Panc1 (cell line): ENCODE data around the gene EPN2. TPM values are rescaled to one million over a fixed set of nuclear protein-coding genes. Genes with fewer than 3 reads are reported as not detected.

Source experiments
- ATAC-seq: fragments of 200-7000 bp; cut with Tn5 transposase; 2 replicates; pipeline ENCODE4 v1.9.1; 2020; ENCODE audit warnings: mild to moderate bottlenecking, moderate library complexity
- BruUV-seq: library from RNA; stranded (reverse); fragments of 400-500 nt; replicated peaks from 2 replicates; lab custom pipeline; 2021; lab: Mats Ljungman, UMichigan
- CTCF ChIA-PET: fragments of 300-600 bp; sonication (Branson Sonifier 250); formaldehyde crosslinking; loops from one replicate; lab custom pipeline; 2022; ENCODE audit warnings: antibody characterized with exemption; lab: Charles Lee
- POLR2A ChIA-PET: fragments of 300-600 bp; sonication (Branson Sonifier 250); formaldehyde crosslinking; loops from one replicate; lab custom pipeline; 2022; ENCODE audit warnings: antibody characterized with exemption; lab: Charles Lee
- DNase-seq: peaks from one replicate; pipeline ENCODE4 v3.0.0-alpha.2; 2010; ENCODE audit warnings: low read depth, low spot score
- H3K27ac ChIP-seq: 2 replicates; pipeline ENCODE4 v1.5.1; 2011; ENCODE audit warnings: mild to moderate bottlenecking, low read length, inconsistent platforms
- H3K27me3 ChIP-seq: fragments of 200-500 bp; sonication (Bioruptor generic); 2 replicates; pipeline ENCODE4 v1.6.0; 2014; ENCODE audit warnings: low read length, inconsistent platforms; ENCODE audit not compliant: control insufficient read depth, insufficient read depth
- H3K36me3 ChIP-seq: fragments of 200-500 bp; sonication (Bioruptor generic); 2 replicates; pipeline ENCODE4 v1.5.1; 2014; ENCODE audit warnings: inconsistent platforms, mild to moderate bottlenecking, low read length, moderate library complexity; ENCODE audit not compliant: control insufficient read depth, insufficient read depth
- H3K4me1 ChIP-seq: 2 replicates; pipeline ENCODE4 v1.5.1; 2011; ENCODE audit warnings: inconsistent platforms, mild to moderate bottlenecking, low read length, moderate library complexity; ENCODE audit not compliant: control insufficient read depth, insufficient read depth
- H3K4me3 ChIP-seq, 2 experiments: 2 replicates each; pipeline ENCODE4 v1.5.1; 2011 to 2012; ENCODE audit warnings: low read depth in 2 of 2, low read length in 2 of 2, mild to moderate bottlenecking in 2 of 2, inconsistent platforms in 1 of 2, moderate library complexity in 1 of 2
- H3K9me3 ChIP-seq: fragments of 200-500 bp; sonication (Bioruptor generic); 2 replicates; pipeline ENCODE4 v1.5.1; 2014; ENCODE audit warnings: low read depth, mild to moderate bottlenecking, inconsistent platforms, low read length, moderate library complexity; ENCODE audit not compliant: control insufficient read depth, insufficient read depth
- POLR2AphosphoS5 ChIP-seq: IDR thresholded peaks from 2 replicates; pipeline ENCODE4 v1.6.1; 2012; ENCODE audit warnings: mild to moderate bottlenecking, low read depth, low read length, moderate library complexity
- SIN3A ChIP-seq: IDR thresholded peaks from 2 replicates; pipeline ENCODE4 v1.6.1; 2012; ENCODE audit warnings: low read depth, mild to moderate bottlenecking, low read length, moderate library complexity, borderline replicate concordance; ENCODE audit not compliant: insufficient read depth
- TCF7L2 ChIP-seq: IDR thresholded peaks from 2 replicates; pipeline ENCODE4 v1.6.1; 2011; ENCODE audit warnings: mild to moderate bottlenecking, low read depth, low read length, inconsistent platforms
- in situ Hi-C: cut with HindIII; loops from 2 replicates; pipeline ENCODE4 v1.10.0; 2016; ENCODE audit warnings: low sequenced_read_pairs, low pct_unique_long_range_greater_than_20kb
- intact Hi-C: fragments of 100-400 bp; cut with micrococcal nuclease; formaldehyde crosslinking; loops from one replicate; pipeline ENCODE4 v1.10.0; 2022; ENCODE audit not compliant: unreplicated experiment
- total RNA-seq: library from RNA; stranded (reverse); gene quantifications from one replicate; pipeline ENCODE4 v1.2.1, GENCODE V29; 2021; ENCODE audit not compliant: unreplicated experiment
- TF ChIP-seq, protein P1 (sequence below): fragments of 450-650 bp; IDR thresholded peaks from 2 replicates; pipeline ENCODE4 v1.5.1; 2017; ENCODE audit warnings: mild to moderate bottlenecking
- TF ChIP-seq, protein P2 (sequence below), 2 experiments: IDR thresholded peaks; 2 replicates each; pipeline ENCODE4 v1.6.1; 2011 to 2012; ENCODE audit warnings: low read depth in 2 of 2, control low read depth in 1 of 2, low read length in 1 of 2, mild to moderate bottlenecking in 1 of 2, moderate library complexity in 1 of 2; ENCODE audit not compliant: insufficient read depth in 1 of 2

Gene EPN2
- total RNA-seq, 1 experiment from 2014 or later = 35.0 TPM

DNA sequence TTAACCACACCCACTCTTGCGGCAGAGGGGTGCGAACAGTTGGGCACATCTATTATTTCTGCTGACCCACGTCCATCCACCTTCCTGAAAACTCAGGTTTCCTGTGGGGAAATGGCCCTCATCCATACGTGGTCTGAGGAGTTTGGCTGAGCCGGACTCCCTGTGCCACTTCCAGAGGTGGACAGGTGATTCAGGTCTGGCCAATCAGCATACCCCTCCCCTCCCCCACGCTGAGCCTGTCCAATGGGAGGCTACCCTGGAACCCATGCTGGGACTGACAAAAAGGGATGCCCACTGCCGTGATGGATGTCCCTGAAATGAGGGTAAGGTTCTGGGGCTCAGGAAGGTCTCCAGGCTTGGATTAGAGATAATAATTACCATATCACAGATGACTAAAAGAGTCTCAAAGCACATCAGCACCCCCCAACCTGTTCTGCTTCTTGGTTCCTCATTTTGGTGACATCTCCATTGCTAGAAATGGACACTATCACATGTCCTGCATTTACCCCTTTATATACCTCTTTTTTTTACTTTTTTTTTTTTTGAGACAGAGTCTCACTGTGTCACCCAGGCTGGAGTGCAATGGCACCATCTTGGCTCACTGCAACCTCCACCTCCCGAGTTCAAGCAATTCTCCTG, 135.8 kb downstream of the EPN2 start:
- Histone ChIP-seq H3K27ac (no peak overlapping the region), H3K4me3 (no peak overlapping the region), H3K27me3 (no peaks in the 10 kb centered on the region), H3K9me3 (no peaks in the 10 kb centered on the region), H3K36me3 (peaks cover 2% of the 10 kb centered on the region; the same call in 1 of the 2 replicates), H3K4me1 (no peaks in the 10 kb centered on the region; the same call in 1 of the 2 replicates)
- no peak for DNase-seq
- CTCF ChIA-PET = no interaction called here
- no peak for TF ChIP-seq TCF7L2
- no peak for TF ChIP-seq POLR2AphosphoS5
- TF ChIP-seq, protein P1, sequence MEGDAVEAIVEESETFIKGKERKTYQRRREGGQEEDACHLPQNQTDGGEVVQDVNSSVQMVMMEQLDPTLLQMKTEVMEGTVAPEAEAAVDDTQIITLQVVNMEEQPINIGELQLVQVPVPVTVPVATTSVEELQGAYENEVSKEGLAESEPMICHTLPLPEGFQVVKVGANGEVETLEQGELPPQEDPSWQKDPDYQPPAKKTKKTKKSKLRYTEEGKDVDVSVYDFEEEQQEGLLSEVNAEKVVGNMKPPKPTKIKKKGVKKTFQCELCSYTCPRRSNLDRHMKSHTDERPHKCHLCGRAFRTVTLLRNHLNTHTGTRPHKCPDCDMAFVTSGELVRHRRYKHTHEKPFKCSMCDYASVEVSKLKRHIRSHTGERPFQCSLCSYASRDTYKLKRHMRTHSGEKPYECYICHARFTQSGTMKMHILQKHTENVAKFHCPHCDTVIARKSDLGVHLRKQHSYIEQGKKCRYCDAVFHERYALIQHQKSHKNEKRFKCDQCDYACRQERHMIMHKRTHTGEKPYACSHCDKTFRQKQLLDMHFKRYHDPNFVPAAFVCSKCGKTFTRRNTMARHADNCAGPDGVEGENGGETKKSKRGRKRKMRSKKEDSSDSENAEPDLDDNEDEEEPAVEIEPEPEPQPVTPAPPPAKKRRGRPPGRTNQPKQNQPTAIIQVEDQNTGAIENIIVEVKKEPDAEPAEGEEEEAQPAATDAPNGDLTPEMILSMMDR = no peak
- TF ChIP-seq, protein P2, sequence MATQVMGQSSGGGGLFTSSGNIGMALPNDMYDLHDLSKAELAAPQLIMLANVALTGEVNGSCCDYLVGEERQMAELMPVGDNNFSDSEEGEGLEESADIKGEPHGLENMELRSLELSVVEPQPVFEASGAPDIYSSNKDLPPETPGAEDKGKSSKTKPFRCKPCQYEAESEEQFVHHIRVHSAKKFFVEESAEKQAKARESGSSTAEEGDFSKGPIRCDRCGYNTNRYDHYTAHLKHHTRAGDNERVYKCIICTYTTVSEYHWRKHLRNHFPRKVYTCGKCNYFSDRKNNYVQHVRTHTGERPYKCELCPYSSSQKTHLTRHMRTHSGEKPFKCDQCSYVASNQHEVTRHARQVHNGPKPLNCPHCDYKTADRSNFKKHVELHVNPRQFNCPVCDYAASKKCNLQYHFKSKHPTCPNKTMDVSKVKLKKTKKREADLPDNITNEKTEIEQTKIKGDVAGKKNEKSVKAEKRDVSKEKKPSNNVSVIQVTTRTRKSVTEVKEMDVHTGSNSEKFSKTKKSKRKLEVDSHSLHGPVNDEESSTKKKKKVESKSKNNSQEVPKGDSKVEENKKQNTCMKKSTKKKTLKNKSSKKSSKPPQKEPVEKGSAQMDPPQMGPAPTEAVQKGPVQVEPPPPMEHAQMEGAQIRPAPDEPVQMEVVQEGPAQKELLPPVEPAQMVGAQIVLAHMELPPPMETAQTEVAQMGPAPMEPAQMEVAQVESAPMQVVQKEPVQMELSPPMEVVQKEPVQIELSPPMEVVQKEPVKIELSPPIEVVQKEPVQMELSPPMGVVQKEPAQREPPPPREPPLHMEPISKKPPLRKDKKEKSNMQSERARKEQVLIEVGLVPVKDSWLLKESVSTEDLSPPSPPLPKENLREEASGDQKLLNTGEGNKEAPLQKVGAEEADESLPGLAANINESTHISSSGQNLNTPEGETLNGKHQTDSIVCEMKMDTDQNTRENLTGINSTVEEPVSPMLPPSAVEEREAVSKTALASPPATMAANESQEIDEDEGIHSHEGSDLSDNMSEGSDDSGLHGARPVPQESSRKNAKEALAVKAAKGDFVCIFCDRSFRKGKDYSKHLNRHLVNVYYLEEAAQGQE (IDR thresholded peaks at IDR 0.05; ENCODE audit: insufficient read depth in 1 of 2, low read depth in 2 of 2, low read length in 1 of 2) = no peak
- POLR2A ChIA-PET = no interaction called here
- intact Hi-C loops (no loop called here), in situ Hi-C loops (no loop called here)
- no TSS peak for BruUV-seq
- no peak for ATAC-seq

DNA sequence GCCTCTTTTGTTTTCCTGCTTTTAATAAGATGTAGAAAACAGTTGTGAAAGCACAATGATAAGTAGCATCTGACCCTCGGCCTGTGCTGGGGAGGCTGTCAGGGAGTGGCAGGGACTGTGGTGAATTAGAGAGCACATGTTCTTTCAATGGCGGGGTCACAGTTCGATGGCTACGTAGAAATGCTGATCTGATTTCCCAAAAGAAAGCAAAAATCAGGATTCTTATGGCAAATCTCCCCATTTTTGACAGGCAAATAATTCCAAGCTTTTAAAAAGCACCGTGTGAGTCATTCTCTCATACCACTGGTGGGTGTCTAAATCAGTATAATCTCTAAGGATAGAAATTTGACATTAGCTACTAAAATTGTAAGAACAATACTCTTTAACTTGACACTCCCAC, 137.0 kb downstream of the EPN2 start:
- peaks cover 6% of the 10 kb centered on the region; the same call in 1 of the 2 replicates for H3K36me3 ChIP-seq
- intact Hi-C loops (no loop called here), in situ Hi-C loops (no loop called here)
- no peaks in the 10 kb centered on the region for H3K27me3 ChIP-seq
- H3K4me1 ChIP-seq = no peaks in the 10 kb centered on the region; the same call in 1 of the 2 replicates
- no peak overlapping the region for H3K4me3 ChIP-seq
- no TSS peak for BruUV-seq
- ChIA-PET POLR2A (no interaction called here), CTCF (no interaction called here)
- no peaks in the 10 kb centered on the region for H3K9me3 ChIP-seq
- ATAC-seq (no peak), DNase-seq (no peak)
- no peak overlapping the region for H3K27ac ChIP-seq
- TF ChIP-seq SIN3A = no peak
- TF ChIP-seq, protein P1 = no peak
- TF ChIP-seq TCF7L2 = no peak
- TF ChIP-seq POLR2AphosphoS5 = no peak
- TF ChIP-seq, protein P2 (IDR thresholded peaks at IDR 0.05; ENCODE audit: insufficient read depth in 1 of 2, low read depth in 2 of 2, low read length in 1 of 2) = no peak
